ENCODE results near the gene OR5AN1. TPM values are rescaled to one million over a fixed set of nuclear protein-coding genes. Genes with fewer than 3 reads are reported as not detected.

The OR5AN1 gene
- total RNA-seq, 1 experiment from 2014 or later: not detected

Other genes with a start within 250 kb of the OR5AN1 start
- 30.3 TPM for gene FAM111A, start 216.0 kb upstream of the OR5AN1 start, total RNA-seq (2021; ENCODE audit: unreplicated experiment)
- gene DTX4, start 186.8 kb upstream of the OR5AN1 start, total RNA-seq (2021; ENCODE audit: unreplicated experiment): 7.6 TPM
- gene MPEG1, start 146.0 kb upstream of the OR5AN1 start, total RNA-seq (2021; ENCODE audit: unreplicated experiment): 0.07 TPM
- not detected for gene OR5A2, start 67.5 kb downstream of the OR5AN1 start, total RNA-seq (2021; ENCODE audit: unreplicated experiment)
- not detected for gene OR5A1, start 77.6 kb downstream of the OR5AN1 start, total RNA-seq (2021; ENCODE audit: unreplicated experiment)
- not detected for gene OR4D6, start 98.1 kb downstream of the OR5AN1 start, total RNA-seq (2021; ENCODE audit: unreplicated experiment)
- gene OR4D10, start 114.4 kb downstream of the OR5AN1 start, total RNA-seq (2021; ENCODE audit: unreplicated experiment): not detected
- gene OR4D11, start 144.7 kb downstream of the OR5AN1 start, total RNA-seq (2021; ENCODE audit: unreplicated experiment): not detected
- gene OR4D9, start 152.6 kb downstream of the OR5AN1 start, total RNA-seq (2021; ENCODE audit: unreplicated experiment): not detected